ENCODE measurements around the gene SPDYC. TPM values are rescaled to one million over a fixed set of nuclear protein-coding genes. Genes with fewer than 3 reads are reported as not detected.

The SPDYC gene
- total and polyA plus RNA-seq, 2 of the 13 experiments (the other 11 are each of a cell fraction or from before 2014, with no cell fraction given): 0.15 to 0.33 TPM

- TF ChIP-seq KIAA2018 (CRISPR knock-in tag; IDR thresholded peaks at IDR 0.05; ENCODE audit: borderline replicate concordance) (0 out of 2 replicates have a peak, but pooled peaks have one; percentile 16), ETV5 (CRISPR knock-in tag; IDR thresholded peaks at IDR 0.05; ENCODE audit: borderline replicate concordance) (peak; percentile 86), ZEB1 (IDR thresholded peaks at IDR 0.05; ENCODE audit: insufficient replicate concordance, low read depth) (no peak), AKAP8 (CRISPR knock-in tag; IDR thresholded peaks at IDR 0.05) (peak; percentile 53; the same call in 1 of the 2 replicates), HOXA3 (CRISPR knock-in tag; IDR thresholded peaks at IDR 0.05) (peak; percentile 89), ZNF580 (CRISPR knock-in tag; IDR thresholded peaks at IDR 0.05; ENCODE audit: borderline replicate concordance, low read depth) (peak; percentile 52; the same call in 1 of the 2 replicates), ZNF512 (CRISPR knock-in tag; IDR thresholded peaks at IDR 0.05) (no peak), BCL6 (CRISPR knock-in tag; IDR thresholded peaks at IDR 0.05) (peak; percentile 30), ZNF770 (CRISPR knock-in tag; IDR thresholded peaks at IDR 0.05) (no peak; the same call in 1 of the 2 replicates)
- TF ChIP-seq, protein P1, sequence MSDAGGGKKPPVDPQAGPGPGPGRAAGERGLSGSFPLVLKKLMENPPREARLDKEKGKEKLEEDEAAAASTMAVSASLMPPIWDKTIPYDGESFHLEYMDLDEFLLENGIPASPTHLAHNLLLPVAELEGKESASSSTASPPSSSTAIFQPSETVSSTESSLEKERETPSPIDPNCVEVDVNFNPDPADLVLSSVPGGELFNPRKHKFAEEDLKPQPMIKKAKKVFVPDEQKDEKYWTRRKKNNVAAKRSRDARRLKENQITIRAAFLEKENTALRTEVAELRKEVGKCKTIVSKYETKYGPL (CRISPR knock-in tag; IDR thresholded peaks at IDR 0.05): no peak
- TF ChIP-seq, protein P2, sequence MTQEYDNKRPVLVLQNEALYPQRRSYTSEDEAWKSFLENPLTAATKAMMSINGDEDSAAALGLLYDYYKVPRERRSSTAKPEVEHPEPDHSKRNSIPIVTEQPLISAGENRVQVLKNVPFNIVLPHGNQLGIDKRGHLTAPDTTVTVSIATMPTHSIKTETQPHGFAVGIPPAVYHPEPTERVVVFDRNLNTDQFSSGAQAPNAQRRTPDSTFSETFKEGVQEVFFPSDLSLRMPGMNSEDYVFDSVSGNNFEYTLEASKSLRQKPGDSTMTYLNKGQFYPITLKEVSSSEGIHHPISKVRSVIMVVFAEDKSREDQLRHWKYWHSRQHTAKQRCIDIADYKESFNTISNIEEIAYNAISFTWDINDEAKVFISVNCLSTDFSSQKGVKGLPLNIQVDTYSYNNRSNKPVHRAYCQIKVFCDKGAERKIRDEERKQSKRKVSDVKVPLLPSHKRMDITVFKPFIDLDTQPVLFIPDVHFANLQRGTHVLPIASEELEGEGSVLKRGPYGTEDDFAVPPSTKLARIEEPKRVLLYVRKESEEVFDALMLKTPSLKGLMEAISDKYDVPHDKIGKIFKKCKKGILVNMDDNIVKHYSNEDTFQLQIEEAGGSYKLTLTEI (CRISPR knock-in tag; conservative IDR thresholded peaks at IDR 0.05): no peak
Measured at GRCh38 chr11:65134240-65134951, 35.6 kb upstream of the SPDYC start, which contains the start of gene SYVN1 (continued).

All from HepG2 (cell line).